Activated CD4-positive, CD25-positive, alpha-beta regulatory T cell treated with anti-CD3 and anti-CD28 coated beads, Interleukin-2, amount 50 U/mL, for 72 hours (primary cell): Measurements from ENCODE around the gene ANKHD1.
A peak's percentile ranks its signal among the peaks of the same experiment; 100 is the strongest.
"Not testable (repeated sequence)": the region's sequence is repeated elsewhere in the genome, so short reads cannot be mapped to it uniquely, and the experiment has no call there.

Source experiments
- DNase-seq: peaks from one replicate; pipeline ENCODE4 v3.0.0; 2021

Gene ANKHD1

DNA sequence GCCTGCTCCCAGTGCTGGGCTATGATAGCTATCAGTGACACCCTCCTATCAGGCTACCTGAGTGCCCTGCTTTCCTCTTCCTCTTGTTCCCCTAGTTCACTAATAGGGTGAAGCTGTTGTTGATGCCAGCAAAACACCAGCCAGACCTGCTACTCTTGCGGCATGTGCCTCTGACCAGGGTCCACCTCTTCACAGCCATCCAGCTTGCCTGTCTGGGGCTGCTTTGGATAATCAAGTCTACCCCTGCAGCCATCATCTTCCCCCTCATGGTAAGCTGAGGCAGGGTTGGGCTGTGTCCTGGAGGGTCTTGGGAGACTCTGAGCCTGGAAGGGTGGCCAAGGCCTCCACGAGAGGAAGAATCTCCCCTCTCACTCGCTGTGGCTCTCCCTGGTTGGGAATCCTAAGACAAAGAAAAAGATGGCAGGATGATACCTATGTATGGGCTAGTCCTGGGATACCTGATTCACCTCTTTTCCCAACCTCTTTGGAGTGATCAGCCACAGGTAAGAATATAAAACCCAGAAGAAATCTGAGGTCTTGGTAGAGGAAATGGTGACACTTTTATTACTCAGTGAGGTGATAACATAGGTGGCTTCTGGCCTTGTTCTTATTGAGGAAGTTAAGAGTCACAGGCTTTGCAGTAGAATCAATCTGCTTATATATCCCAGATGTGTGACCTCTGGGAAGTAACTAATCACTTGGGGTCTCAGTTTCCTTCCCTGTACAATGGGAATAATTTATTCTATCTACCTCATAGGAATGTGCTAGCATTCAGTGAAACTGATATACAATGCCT is 30.1 kb upstream of the ANKHD1 start:
- no peak for DNase-seq

DNA sequence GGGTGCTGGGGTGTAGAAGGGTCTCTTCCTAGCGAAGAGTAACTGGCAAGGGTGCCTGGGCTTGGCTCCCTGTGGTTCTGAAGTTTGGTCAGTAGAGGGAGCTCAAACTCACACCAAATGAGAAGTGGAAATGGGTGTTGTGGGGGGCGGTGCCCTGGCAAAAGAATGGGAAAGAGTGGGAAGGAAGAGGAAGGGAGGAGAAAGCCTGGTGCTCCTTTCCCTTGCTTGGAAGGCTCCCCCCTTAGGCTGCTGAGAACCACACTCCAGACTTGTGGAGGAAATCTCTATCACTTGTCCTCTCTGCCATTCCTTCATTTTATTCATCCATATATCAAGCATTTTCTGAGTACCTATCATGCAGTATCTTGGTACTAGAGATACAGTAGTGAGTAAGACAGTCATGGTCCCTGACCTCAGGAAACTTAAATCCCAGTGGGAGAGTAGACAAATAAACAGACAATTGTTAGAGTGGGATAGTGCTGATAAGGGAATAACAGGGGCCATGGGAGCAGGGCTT is 28.6 kb upstream of the ANKHD1 start:
- peak; percentile 41 for DNase-seq

DNA sequence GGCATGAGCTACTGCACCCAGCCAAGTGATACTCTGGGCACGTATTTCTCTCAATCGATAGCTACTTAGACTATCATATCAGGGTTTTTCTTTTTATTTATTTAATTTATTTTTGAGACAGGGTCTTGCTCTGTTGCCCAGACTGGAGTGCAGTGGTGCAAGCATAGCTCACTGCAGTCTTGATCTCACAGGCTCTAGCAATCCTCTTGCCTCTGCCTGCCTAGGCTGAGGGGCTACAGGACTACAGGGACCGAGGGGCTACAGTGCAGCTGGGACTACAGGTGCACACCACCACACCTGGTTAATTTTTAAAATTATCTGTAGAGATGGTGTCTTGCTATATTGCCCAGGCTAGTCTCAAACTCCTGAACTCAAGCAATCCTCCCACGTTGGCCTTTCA is 20.3 kb upstream of the ANKHD1 start:
- no peak for DNase-seq

DNA sequence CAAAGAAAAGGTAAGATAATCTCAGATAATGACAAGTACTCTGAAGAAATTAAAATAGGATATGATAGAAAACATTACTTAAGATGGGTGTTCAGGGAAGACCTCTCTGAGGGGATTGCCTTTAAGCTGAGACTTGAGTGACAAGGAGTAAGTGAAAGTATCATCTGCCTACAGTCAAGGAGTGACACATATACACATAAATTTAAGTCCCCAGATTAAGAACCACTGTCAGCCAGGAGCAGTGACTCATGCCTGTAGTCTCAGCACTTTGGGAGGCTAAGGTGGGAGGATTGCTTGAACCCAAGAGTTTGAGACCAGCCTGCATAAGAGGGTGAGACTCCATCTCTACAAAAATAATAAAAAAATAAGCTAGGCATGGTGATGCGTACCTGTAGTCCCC is 19.7 kb upstream of the ANKHD1 start:
- no peak for DNase-seq

DNA sequence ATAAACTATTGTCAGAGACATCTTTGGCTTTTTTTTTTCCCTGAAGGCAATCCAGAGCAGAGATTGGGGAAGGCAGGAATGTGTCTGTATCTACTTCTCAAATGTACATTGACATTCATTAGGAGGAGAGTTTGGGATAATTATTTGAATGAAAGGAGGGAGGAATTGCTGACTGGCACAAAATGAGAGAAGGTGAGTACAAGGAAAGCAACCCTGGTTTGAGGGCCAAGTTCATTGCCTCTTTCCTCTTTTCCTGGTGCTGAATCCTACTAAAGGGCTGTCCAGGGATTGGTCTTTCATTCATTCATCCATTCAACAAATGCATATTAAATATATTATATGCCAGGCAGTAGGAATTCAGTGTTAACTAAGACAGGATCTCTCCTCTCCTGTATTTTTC is 18.8 kb upstream of the ANKHD1 start:
- DNase-seq, result no peak

DNA sequence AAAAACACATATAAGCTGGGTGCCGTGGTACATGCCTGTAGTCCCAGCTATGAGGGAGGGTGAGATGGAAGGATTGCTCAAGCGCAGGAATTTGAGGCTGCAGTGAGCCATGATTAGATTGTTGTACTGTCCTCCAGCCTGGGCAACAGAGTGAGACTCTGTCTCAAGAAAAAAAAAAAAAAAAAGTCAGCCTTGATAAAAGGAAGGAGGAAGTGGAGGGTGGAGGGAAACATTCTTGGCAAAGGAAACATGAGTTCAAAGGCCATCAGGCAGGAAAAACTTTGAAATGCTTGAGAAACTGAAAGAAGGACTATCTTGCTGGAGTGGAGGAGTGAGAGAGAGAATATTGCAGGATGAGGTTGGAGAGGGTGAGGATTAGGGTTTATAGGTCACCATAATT is 18.3 kb upstream of the ANKHD1 start:
- DNase-seq, result no peak

DNA sequence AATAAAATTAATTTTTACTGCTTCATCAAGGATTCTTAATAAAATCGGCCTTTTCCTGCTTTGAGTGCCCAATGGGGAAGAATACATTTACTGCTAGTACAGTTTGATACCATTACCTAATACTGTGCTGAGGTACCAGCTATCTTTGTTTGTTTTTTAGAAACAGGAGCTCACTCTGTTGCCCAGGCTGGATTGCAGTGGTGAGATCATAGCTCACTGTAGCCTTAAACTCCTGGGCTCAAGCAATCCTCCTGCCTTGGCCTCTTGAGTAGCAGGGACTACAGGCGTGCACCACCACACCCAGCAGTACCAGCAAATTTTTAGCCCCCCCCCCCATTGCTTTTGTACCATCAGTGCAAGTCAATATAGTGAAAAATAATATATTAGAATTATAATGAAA is 13.6 kb upstream of the ANKHD1 start:
- no peak for DNase-seq

DNA sequence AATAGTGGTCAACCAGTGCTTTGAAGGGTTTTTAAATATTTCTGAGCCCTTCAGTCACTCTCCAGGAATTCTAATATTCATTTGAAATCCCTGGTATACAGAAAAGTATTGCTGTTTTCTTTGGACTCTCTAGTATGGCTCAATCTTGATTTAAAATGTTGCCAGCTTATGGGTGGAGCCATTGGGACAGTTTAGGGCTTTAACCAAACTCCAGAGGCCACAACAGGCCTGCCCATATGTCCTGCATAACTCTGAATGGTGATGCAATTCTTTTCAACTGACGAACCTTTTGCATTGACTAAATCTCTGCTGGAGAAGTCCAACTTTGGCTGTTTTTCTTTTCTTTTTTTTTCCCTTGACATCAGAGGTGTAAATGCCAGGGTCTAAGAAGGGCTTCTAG is 10.3 kb upstream of the ANKHD1 start:
- no peak for DNase-seq

DNA sequence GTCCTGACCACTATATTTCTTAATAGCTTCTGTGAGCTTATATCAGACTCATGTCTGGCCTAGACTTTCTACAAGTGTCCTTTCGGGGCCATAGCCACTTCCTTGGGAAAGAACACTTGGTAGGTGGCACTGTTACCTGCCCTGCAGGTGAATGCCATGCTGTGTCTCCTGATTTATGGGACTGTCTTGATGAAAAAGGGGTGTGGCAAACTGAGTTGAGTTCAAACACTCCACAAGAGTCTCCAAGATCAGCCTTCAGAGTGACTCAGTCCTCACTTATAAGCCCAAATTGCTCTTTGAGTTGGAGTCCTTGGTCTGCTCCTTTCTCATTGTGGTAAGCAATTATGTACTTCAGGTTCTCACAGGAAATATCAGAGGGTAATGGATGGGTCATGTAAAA is 9.9 kb upstream of the ANKHD1 start:
- no peak for DNase-seq

DNA sequence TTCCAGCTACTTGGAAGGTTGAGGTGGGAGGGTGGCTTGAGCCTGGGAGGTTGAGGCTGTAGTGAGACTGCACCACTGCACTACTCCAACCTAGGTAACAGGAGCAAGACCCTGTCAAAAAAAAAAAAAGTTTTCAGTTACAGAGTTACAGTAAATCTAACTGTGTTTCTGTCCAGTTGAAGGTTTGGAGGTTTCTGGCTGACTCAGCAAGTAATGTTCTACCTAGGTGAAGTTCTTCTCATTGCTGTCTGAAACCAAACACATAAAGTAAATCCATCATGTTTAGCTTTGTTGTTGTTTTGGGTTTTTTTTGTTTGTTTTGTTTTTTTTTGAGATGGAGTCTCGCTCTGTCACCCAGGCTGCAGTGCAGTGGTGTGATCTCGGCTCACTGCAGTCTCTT is 7.9 kb upstream of the ANKHD1 start:
- DNase-seq, result no peak

DNA sequence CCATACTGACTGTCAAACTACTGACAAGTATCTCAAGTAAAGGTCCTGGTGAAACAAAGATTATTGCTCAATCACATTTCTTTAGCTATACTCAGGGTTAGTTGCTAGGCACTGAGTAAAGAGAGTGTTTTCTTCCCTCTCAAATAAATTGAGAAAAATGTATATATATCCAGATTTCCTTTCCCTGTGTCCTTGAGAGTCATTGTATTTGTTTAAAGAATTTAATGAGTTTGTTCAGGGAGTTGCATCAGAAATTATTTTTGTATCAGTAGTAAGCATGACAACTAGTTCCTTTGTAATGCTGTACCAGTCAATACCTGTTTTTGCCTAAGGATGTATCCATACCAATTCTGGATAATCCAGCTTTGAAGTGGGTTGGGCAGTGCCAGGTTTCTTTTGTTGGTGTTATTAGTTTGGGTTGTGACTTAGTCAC is 3.2 kb upstream of the ANKHD1 start:
- DNase-seq, result no peak

DNA sequence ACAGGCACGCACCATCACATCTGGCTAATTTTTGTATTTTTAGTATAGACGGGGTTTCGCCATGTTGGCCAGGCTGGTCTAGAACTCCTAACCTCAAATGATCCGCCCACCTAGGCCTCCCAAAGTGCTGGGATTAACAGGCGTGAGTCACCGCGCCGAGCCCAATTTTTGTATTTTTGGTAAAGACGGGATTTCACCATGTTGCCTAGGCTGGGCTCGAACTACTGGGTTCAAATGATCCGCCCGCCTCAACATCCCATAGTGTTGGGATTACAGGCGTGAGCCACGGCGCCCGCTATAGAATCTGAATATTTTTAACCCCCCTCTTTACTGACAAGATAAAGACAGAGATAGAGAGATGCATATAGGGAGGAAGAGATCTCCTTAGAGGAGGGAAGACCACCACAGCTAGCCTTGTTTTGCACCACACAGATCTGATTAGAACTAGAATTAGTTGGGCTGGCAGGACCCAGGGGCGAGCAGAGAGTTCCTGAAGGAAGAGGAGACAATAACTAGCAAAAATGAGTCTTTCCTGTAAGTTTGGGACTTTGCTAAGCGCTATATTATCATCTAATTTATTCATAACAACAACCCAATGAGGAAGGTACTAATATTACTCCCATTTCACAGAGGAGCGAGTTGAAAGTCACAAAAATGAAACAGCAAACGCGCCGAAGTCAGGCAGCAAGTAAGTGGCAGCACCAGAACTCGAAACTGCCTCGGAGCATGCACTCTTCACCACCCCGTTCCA is 1.5 kb upstream of the ANKHD1 start:
- DNase-seq, result no peak

DNA sequence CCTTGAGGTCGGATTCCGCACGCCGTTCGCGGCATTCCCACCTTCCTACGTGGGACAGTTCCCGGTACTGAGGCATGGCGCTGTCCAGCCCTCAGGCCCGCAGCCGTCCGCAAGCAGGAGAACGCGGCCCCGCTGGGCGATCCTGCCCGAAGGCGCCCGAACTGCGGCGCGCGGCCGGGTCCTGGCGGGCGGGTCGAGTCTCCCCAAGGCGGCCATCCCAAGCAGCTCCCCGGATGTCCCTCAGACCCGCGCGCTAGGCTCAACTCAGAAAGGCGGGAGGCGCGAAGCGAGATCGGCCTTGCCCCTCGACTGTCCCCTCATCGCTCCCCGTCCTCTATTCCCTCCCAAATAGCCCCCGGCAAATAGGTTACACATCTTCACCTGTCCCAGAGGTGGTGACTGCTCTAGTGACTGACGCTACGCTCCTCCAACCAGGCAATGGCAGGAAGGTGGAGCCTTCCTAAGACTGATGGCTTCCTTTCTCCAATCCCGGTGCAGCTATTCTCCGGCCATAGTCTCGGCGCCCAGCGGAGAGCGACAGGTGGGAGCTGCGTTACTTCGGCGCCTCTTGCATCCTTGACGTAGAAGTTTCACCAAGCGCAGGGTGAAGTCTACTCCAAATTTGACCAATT is 787 bp upstream of the ANKHD1 start:
- DNase-seq, result peak; percentile 83

DNA sequence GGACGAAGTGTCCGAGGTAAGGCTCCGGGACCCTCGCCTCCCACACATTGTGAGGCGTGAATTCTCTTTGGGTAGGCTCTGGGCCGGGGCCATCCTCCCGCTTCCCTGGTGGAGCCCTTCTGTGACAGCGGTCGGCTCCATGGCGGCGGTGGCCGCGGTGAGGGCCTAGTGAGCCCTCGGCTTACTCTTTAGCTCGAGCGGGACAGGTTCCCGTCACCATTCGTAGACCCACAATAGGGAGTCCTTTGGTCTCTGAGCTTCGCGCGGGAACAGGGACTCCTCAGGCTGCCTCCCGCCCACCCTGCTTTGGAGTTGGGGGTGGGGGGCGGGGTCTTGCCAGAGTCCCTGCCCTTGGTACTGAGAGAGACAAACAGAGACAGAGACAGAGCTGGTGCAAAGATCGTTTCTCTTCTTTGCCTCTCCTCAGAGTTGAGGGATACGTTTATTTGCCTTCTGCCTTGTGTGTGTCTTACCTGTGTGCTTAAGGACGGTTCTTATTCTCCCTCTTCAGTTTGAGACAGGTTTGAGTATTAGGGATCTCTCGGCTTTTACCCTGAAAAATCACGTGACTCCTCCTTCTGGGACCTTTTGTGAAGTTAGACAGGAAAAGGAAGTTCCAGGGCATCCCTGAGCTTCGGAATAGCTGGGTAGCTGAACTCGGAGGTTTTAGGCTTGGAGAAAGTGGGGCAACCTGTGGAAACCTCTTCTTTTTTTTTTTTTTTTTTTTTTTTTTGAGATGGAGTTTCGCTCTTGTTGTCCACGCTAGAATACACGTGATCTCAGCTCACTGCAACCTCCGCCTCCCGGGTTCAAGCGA is 833 bp downstream of the ANKHD1 start:
- peak; percentile 59 for DNase-seq

DNA sequence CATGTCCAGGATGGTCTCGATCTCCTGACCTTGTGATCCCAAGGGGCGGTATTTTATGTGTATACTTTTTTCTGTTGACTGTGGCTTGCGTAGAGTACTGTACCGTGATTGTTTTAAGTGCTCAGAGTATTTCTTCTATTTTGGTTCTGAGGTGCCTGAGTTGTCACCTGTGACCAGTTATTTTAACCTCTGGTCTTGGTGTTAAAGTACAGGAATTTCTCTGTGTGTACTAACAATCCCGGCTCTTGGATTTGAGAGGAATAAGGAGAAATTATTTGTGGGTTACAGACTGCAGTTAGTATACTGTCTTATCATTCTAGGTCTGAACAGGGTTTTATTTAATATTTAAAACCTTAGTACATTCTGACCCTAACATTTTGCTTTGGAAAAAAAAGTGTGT is 2.0 kb downstream of the ANKHD1 start:
- no peak for DNase-seq

DNA sequence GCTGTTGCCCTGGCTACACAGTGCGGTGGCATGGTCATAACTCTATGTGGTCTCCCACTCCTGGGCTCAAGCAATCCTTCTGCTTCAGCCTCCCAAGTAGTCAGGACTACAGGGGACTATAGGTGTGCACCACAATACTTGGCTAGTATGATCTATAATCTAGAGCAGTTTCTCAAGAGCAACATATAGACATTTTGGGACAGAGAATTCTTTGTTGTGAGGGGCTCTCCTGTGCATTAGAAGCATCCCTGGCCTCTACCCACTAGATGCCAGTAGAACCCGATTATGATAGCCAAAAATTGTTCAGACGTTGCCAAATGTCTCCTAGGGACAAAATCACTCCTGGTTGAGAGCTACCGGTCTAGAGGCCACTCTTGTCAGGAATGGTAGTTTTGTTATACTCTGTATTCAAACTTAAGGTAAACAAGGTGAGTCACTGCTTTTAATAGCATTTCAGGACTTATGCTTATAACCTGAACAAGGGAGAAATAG is 7.2 kb downstream of the ANKHD1 start:
- DNase-seq, result no peak

DNA sequence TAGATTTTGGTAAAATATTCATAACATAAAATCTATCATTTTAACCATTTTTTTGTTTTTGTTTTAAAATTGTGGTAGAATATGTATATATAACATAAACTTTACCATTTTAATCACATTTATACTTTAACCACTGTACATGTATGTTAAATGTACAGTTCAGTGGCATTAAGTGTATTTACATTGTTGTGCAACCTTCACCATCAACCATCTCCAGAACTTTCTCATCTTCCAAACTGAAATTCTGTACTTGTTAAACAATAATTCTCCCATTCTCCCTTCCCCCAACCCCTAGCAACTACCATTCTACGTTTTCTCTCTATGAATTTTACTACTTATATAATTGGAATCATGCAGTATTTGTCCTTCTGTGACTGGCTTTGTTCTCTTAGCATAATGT is 11.6 kb downstream of the ANKHD1 start:
- DNase-seq, result no peak

DNA sequence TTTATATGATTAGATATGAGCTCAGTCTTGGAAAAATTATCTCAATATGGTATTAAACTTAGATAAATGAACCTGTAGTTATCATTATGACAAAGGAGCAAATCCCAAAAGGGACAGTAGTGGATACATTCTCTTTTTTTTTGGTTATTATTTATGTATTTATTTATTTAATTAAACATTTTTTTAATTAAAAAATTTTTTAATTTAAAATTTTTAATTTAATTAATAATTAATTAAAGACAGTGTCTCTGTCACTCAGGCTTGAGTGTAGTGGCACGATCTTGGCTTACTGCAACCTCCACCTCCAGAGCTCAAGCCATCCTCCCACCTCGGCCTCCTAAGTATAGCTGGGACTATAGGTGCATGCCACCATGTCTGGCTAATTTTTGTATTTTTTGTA is 15.6 kb downstream of the ANKHD1 start:
- DNase-seq, result no peak

DNA sequence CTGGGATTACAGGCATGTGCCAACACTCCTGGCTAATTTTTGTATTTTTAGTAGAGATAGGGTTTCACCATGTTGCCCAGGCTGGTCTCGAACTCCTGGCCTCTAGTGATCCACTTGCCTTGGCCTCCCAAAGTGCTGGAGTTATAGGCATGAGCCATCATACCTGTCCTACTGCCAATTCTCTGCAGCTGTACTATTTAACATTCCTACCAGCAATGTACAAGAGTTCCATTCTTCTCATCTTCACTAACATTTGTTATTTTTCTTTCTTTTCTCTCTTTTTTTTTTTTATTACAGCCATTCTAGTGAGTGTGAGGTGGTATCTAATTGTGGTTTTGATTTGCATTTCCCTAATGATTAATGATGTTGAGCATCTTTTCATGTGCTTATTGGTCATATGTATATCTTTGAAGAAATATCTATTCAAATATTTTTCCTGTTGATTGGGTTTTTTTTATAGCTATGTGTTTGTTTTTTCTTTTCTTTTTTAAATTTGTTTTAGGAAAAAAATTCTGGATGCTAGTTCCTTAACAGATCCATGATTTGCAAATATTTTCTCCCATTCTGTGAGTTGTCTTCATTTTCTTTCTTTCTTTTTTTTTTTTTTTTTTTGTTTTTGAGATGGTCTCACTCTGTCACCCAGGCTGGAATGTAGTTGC is 17.4 kb downstream of the ANKHD1 start:
- DNase-seq, result no peak

DNA sequence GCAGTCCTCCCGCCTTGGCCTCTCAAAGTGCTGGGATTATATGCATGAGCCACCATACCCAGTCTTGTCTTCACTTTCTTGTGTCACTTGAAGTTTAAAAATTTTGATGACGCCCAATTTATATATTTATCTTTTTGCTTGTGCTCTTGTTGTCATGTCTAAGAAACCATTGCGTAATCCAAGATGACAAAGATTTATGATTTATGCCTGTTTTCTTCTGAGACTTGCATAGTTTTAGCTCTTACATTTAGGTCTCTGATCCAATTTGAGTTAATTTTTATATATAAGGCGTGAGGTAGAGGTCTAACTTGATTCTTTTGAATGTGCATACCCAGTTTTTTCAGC is 18.6 kb downstream of the ANKHD1 start:
- no peak for DNase-seq

DNA sequence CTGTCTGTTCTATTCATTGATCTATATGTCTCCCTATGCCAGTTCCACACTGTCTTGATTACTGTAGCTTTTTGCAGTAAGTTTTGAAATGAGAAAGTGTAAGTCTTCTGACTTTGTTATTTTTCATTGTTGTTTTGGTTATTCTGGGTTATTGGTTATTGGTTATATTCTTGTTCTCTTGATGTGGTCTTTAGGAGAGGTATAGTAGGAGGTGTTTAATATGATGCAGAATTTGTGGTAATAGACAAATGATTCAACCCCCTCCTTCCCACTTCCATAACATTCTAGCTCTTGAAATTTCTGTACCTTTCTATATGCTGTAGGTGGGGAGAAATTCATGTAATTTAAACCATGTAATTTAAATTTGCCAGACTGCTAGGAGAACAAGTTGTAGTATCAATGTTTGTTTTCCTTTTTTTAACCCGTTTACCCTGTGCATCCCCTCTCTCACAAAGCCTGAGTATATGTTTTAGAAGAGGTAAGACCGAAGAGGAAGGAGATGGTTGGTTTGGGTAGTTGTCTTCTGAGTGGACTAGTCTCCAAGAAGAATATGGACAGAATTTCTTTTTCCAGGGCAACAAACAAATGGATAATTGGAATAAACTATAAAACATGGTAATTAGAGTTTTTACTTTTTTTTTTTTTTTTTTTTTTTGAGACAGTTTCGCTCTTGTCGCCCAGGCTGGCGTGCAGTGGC is 19.2 kb downstream of the ANKHD1 start:
- DNase-seq, result no peak

DNA sequence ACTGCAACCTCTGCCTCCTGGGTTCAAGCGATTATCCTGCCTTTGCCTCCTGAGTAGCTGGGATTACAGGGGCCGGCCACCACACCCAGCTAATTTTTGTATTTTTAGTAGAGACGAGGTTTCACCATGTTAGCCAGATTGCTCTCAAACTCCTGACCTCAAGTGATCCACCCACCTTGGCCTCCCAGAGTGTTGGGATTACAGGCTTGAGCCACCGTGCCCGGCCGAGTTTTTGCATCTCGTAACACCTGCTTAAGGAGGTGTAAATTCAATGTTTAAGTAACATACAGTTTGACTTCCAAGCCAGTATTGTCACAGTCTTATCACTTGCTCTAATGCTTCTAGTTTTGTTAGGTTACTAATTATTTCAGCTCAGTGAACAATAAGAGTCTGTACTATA is 19.7 kb downstream of the ANKHD1 start:
- not testable (repeated sequence) for DNase-seq
